ENCODE data around the gene GPR160. TPM values are rescaled to one million over a fixed set of nuclear protein-coding genes. Genes with fewer than 3 reads are reported as not detected.
A peak's percentile ranks its signal among the peaks of the same experiment; 100 is the strongest.

Gene GPR160
- total and polyA plus RNA-seq, 2 of the 13 experiments (the other 11 are each of a cell fraction or from before 2014, with no cell fraction given), result 12.1 to 23.2 TPM

DNA sequence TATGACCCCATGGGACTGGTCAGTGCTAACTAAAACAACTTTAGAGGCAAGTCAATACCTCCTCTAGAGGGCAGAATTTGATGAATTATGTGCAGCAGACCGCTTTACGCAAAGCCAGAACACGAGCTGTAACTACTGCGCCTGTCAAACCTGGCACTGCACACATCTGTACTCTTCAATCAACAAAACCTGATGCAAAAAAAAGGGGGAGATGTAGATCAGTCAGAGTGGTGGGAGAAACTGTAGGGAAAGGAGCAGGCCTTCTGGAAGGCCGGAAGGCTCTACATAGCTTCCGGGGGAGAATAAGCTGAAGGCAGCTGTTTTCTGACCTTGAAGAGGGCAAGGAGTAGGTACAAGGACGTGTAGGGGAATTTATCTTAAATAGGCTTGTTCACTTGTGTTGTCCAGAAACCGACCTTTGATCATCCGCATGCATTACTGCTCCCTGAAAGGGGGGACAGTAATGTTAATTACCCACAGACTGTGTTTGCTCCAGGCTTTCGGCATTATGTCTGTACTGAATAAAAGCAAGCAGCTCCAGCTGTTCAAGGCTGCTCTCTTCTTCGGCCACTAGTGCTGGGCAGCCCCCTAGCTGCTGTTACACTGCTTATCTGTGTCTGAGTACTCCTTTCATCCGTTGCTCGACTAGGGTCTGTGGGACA lies 41.0 kb downstream of the GPR160 start (continued):
- TF ChIP-seq, protein P1, sequence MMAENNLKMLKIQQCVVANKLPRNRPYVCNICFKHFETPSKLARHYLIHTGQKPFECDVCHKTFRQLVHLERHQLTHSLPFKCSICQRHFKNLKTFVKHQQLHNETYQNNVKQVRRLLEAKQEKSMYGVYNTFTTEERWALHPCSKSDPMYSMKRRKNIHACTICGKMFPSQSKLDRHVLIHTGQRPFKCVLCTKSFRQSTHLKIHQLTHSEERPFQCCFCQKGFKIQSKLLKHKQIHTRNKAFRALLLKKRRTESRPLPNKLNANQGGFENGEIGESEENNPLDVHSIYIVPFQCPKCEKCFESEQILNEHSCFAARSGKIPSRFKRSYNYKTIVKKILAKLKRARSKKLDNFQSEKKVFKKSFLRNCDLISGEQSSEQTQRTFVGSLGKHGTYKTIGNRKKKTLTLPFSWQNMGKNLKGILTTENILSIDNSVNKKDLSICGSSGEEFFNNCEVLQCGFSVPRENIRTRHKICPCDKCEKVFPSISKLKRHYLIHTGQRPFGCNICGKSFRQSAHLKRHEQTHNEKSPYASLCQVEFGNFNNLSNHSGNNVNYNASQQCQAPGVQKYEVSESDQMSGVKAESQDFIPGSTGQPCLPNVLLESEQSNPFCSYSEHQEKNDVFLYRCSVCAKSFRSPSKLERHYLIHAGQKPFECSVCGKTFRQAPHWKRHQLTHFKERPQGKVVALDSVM (CRISPR knock-in tag; IDR thresholded peaks at IDR 0.05), result no peak
- peak; percentile 40; the same call in 1 of the 2 replicates for TF ChIP-seq ZNF510 (CRISPR knock-in tag; IDR thresholded peaks at IDR 0.05; ENCODE audit: low read depth)
- no peak for TF ChIP-seq RBM22 (optimal IDR thresholded peaks at IDR 0.05; ENCODE audit: low read length)
- no peak for TF ChIP-seq ZNF564 (CRISPR knock-in tag; IDR thresholded peaks at IDR 0.05)
- no peak for TF ChIP-seq ZFP36 (IDR thresholded peaks at IDR 0.05; ENCODE audit: borderline replicate concordance, low read depth, low read length, partially characterized antibody)
- TF ChIP-seq, protein P2, sequence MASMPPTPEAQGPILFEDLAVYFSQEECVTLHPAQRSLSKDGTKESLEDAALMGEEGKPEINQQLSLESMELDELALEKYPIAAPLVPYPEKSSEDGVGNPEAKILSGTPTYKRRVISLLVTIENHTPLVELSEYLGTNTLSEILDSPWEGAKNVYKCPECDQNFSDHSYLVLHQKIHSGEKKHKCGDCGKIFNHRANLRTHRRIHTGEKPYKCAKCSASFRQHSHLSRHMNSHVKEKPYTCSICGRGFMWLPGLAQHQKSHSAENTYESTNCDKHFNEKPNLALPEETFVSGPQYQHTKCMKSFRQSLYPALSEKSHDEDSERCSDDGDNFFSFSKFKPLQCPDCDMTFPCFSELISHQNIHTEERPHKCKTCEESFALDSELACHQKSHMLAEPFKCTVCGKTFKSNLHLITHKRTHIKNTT (CRISPR knock-in tag; IDR thresholded peaks at IDR 0.05), result no peak
- TF ChIP-seq NCOA1 (CRISPR knock-in tag; IDR thresholded peaks at IDR 0.05), result no peak
- no peak for TF ChIP-seq ARNTL (CRISPR knock-in tag; IDR thresholded peaks at IDR 0.05)
- no peak for TF ChIP-seq ZNF878 (CRISPR knock-in tag; IDR thresholded peaks at IDR 0.05)
- peak; percentile 22; the same call in 1 of the 2 replicates for TF ChIP-seq ZSCAN25 (CRISPR knock-in tag; IDR thresholded peaks at IDR 0.05)
- TF ChIP-seq SOX6 (IDR thresholded peaks at IDR 0.05), result no peak
- peak; percentile 48 for TF ChIP-seq SOX6 (CRISPR knock-in tag; IDR thresholded peaks at IDR 0.05)
- peak; percentile 64; the same call in 1 of the 2 replicates for TF ChIP-seq ZBTB38 (CRISPR knock-in tag; IDR thresholded peaks at IDR 0.05)
- no peak for TF ChIP-seq PAF1 (CRISPR knock-in tag; IDR thresholded peaks at IDR 0.05)
- TF ChIP-seq, protein P3, sequence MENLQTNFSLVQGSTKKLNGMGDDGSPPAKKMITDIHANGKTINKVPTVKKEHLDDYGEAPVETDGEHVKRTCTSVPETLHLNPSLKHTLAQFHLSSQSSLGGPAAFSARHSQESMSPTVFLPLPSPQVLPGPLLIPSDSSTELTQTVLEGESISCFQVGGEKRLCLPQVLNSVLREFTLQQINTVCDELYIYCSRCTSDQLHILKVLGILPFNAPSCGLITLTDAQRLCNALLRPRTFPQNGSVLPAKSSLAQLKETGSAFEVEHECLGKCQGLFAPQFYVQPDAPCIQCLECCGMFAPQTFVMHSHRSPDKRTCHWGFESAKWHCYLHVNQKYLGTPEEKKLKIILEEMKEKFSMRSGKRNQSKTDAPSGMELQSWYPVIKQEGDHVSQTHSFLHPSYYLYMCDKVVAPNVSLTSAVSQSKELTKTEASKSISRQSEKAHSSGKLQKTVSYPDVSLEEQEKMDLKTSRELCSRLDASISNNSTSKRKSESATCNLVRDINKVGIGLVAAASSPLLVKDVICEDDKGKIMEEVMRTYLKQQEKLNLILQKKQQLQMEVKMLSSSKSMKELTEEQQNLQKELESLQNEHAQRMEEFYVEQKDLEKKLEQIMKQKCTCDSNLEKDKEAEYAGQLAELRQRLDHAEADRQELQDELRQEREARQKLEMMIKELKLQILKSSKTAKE (CRISPR knock-in tag; IDR thresholded peaks at IDR 0.05; ENCODE audit: borderline replicate concordance), result peak; percentile 10; the same call in 1 of the 2 replicates
- TF ChIP-seq SETDB1 (CRISPR knock-in tag; IDR thresholded peaks at IDR 0.05; ENCODE audit: borderline replicate concordance), result no peak
- no peak for TF ChIP-seq FOXC1 (CRISPR knock-in tag; IDR thresholded peaks at IDR 0.05; ENCODE audit: borderline replicate concordance)
- TF ChIP-seq, protein P4, sequence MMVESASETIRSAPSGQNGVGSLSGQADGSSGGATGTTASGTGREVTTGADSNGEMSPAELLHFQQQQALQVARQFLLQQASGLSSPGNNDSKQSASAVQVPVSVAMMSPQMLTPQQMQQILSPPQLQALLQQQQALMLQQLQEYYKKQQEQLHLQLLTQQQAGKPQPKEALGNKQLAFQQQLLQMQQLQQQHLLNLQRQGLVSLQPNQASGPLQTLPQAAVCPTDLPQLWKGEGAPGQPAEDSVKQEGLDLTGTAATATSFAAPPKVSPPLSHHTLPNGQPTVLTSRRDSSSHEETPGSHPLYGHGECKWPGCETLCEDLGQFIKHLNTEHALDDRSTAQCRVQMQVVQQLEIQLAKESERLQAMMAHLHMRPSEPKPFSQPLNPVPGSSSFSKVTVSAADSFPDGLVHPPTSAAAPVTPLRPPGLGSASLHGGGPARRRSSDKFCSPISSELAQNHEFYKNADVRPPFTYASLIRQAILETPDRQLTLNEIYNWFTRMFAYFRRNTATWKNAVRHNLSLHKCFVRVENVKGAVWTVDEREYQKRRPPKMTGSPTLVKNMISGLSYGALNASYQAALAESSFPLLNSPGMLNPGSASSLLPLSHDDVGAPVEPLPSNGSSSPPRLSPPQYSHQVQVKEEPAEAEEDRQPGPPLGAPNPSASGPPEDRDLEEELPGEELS (CRISPR knock-in tag; IDR thresholded peaks at IDR 0.05), result peak; percentile 71; the same call in 1 of the 2 replicates
- TF ChIP-seq MAFG (CRISPR knock-in tag; IDR thresholded peaks at IDR 0.05), result no peak
- TF ChIP-seq ZNF569 (CRISPR knock-in tag; IDR thresholded peaks at IDR 0.05; ENCODE audit: borderline replicate concordance), result no peak
- TF ChIP-seq ZNF724P (CRISPR knock-in tag; IDR thresholded peaks at IDR 0.05; ENCODE audit: borderline replicate concordance), result no peak
- no peak for TF ChIP-seq SNRNP70 (IDR thresholded peaks at IDR 0.05; ENCODE audit: low read depth, low read length)
- TF ChIP-seq ZNF256 (CRISPR knock-in tag; conservative IDR thresholded peaks at IDR 0.05), result 0 out of 2 replicates have a peak, but pooled peaks have one; percentile 39
- TF ChIP-seq RXRA (CRISPR knock-in tag; IDR thresholded peaks at IDR 0.05), result peak; percentile 22; the same call in 1 of the 2 replicates
